SK-N-SH (cell line): ENCODE results near the gene CRK. TPM values are rescaled to one million over a fixed set of nuclear protein-coding genes. Genes with fewer than 3 reads are reported as not detected.
A peak's percentile ranks its signal among the peaks of the same experiment; 100 is the strongest.

Experiments used
- CTCF ChIA-PET: fragments of 300-600, 350-600 bp; formaldehyde crosslinking; extraction: SDS; loops from one replicate; lab custom pipeline; 2021; lab: Yijun Ruan, JAX
- POLR2A ChIA-PET: fragments of 350-600 bp; sonication (Branson Sonifier 250); formaldehyde crosslinking; extraction: SDS; loops from one replicate; lab custom pipeline; 2020; ENCODE audit warnings: antibody characterized with exemption, inconsistent platforms; lab: Yijun Ruan, JAX
- DNase-seq: peaks from one replicate; pipeline ENCODE4 v3.0.0; 2012
- H2AFZ ChIP-seq: fragments of 200-600 bp; sonication (generic); 2 replicates; pipeline ENCODE4 v1.8.1; 2016; ENCODE audit warnings: antibody characterized with exemption, mild to moderate bottlenecking, low read depth
- H3F3A ChIP-seq: fragments of 200-600 bp; sonication (generic); replicated peaks from 2 replicates; pipeline ENCODE3; 2016; ENCODE audit warnings: antibody characterized with exemption, mild to moderate bottlenecking; ENCODE audit not compliant: insufficient read depth
- H3K27ac ChIP-seq, 2 experiments: fragments of 200-500 bp in 1 of 2; fragments of 200-600 bp in 1 of 2; sonication (Bioruptor generic) in 1 of 2; sonication (generic), shearing (Covaris generic) in 1 of 2; 2 replicates each; pipeline versions ENCODE4 v1.5.1 to v1.6.1; 2014 to 2016; ENCODE audit warnings: low read depth in 2 of 2, inconsistent platforms in 1 of 2, low read length in 1 of 2, mild to moderate bottlenecking in 1 of 2, mixed read lengths in 1 of 2
- H3K27me3 ChIP-seq: fragments of 200-600 bp; sonication (generic), shearing (Covaris generic); 2 replicates; pipeline ENCODE4 v1.6.1; 2016; ENCODE audit warnings: mixed run types; ENCODE audit not compliant: insufficient read depth
- H3K36me3 ChIP-seq, 2 experiments: fragments of 200-500 bp in 1 of 2; fragments of 200-600 bp in 1 of 2; sonication (Bioruptor generic) in 1 of 2; sonication (generic) in 1 of 2; replicated peaks in 1 of 2; 2 replicates each; pipeline versions ENCODE3 to v1.5.1; 2014 to 2016; ENCODE audit warnings: low read length in 1 of 2, mild to moderate bottlenecking in 1 of 2; ENCODE audit not compliant: insufficient read depth in 2 of 2, control insufficient read depth in 1 of 2
- H3K4me1 ChIP-seq, 2 experiments: fragments of 200-500 bp in 1 of 2; fragments of 200-600 bp in 1 of 2; sonication (Bioruptor generic) in 1 of 2; sonication (generic), shearing (Covaris generic) in 1 of 2; 2 replicates each; pipeline versions ENCODE4 v1.5.1 to v1.6.1; 2014 to 2016; ENCODE audit warnings: low read depth in 1 of 2, low read length in 1 of 2, mixed run types in 1 of 2; ENCODE audit not compliant: insufficient read depth in 2 of 2, control insufficient read depth in 1 of 2
- H3K4me2 ChIP-seq: fragments of 200-600 bp; sonication (generic), shearing (Covaris generic); 2 replicates; pipeline ENCODE4 v1.6.1; 2017; ENCODE audit warnings: mixed run types
- H3K4me3 ChIP-seq, 2 experiments: fragments of 200-500 bp in 1 of 2; fragments of 200-600 bp in 1 of 2; sonication (Bioruptor generic) in 1 of 2; sonication (generic), shearing (Covaris generic) in 1 of 2; 2 replicates each; pipeline versions ENCODE4 v1.5.1 to v1.8.1; 2014 to 2016; ENCODE audit warnings: low read depth in 2 of 2, inconsistent platforms in 1 of 2, low read length in 1 of 2, mild to moderate bottlenecking in 1 of 2, mixed read lengths in 1 of 2, moderate library complexity in 1 of 2
- H3K79me2 ChIP-seq: fragments of 200-600 bp; sonication (generic); 2 replicates; pipeline ENCODE4 v1.8.1; 2017; ENCODE audit warnings: mild to moderate bottlenecking; ENCODE audit not compliant: insufficient read depth
- H3K9ac ChIP-seq: fragments of 200-600 bp; sonication (generic); 2 replicates; pipeline ENCODE4 v1.6.1; 2017; ENCODE audit warnings: mixed run types
- H3K9me2 ChIP-seq: fragments of 200-600 bp; sonication (generic); 2 replicates; pipeline ENCODE4 v1.6.1; 2017; ENCODE audit warnings: mixed run types
- H3K9me3 ChIP-seq: fragments of 200-600 bp; sonication (generic); 2 replicates; pipeline ENCODE4 v1.6.1; 2017; ENCODE audit warnings: mixed run types, mild to moderate bottlenecking, moderate library complexity
- H4K20me1 ChIP-seq: fragments of 200-600 bp; sonication (generic); 2 replicates; pipeline ENCODE4 v1.6.1; 2017; ENCODE audit warnings: mild to moderate bottlenecking, mixed run types; ENCODE audit not compliant: insufficient read depth
- EZH2phosphoT487 ChIP-seq: fragments of 200-600 bp; sonication (generic); IDR thresholded peaks from 2 replicates; pipeline ENCODE4 v1.6.1; 2017; ENCODE audit warnings: low read depth, mixed run types, mild to moderate bottlenecking, antibody characterized with exemption, moderate library complexity, borderline replicate concordance
- FOSL2 ChIP-seq: IDR thresholded peaks from 2 replicates; pipeline ENCODE4 v1.4.0; 2012; ENCODE audit warnings: low read depth, mild to moderate bottlenecking, moderate library complexity, borderline replicate concordance
- FOXJ3 ChIP-seq: sonication (generic); formaldehyde crosslinking; IDR thresholded peaks from 2 replicates; pipeline ENCODE4 v1.5.1; 2020; ENCODE audit warnings: mild to moderate bottlenecking, missing genetic modification reagents
- GABPA ChIP-seq: IDR thresholded peaks from 2 replicates; pipeline ENCODE4 v1.4.0; 2012; ENCODE audit warnings: low read depth, mild to moderate bottlenecking
- MEF2A ChIP-seq: IDR thresholded peaks from 2 replicates; pipeline ENCODE4 v1.4.0; 2012; ENCODE audit warnings: low read depth, borderline replicate concordance
- MXI1 ChIP-seq: IDR thresholded peaks from 2 replicates; pipeline ENCODE4 v1.6.1; 2012; ENCODE audit warnings: mild to moderate bottlenecking, low read depth, low read length, improper control_type of control experiment
- NFIC ChIP-seq: IDR thresholded peaks from 2 replicates; pipeline ENCODE4 v1.4.0; 2012; ENCODE audit warnings: borderline replicate concordance
- RAD21 ChIP-seq: IDR thresholded peaks from 2 replicates; pipeline ENCODE4 v1.6.1; 2012; ENCODE audit warnings: mild to moderate bottlenecking, low read length
- RCOR1 ChIP-seq: fragments of 150-350 bp; IDR thresholded peaks from 2 replicates; pipeline ENCODE4 v1.6.1; 2017; ENCODE audit warnings: antibody characterized with exemption, low read length
- RFX5 ChIP-seq: IDR thresholded peaks from 2 replicates; pipeline ENCODE4 v1.6.1; 2012; ENCODE audit warnings: mild to moderate bottlenecking, improper control_type of control experiment, low read length
- RXRA ChIP-seq: IDR thresholded peaks from 2 replicates; pipeline ENCODE4 v1.4.0; 2012; ENCODE audit warnings: low read depth, mild to moderate bottlenecking, borderline replicate concordance
- SIN3A ChIP-seq: IDR thresholded peaks from 2 replicates; pipeline ENCODE4 v1.6.1; 2012; ENCODE audit warnings: low read depth, mild to moderate bottlenecking, low read length, moderate library complexity, borderline replicate concordance
- SMC3 ChIP-seq: IDR thresholded peaks from 2 replicates; pipeline ENCODE4 v1.6.1; 2012; ENCODE audit warnings: low read depth, low read length, improper control_type of control experiment
- TCF12 ChIP-seq: IDR thresholded peaks from 2 replicates; pipeline ENCODE4 v1.4.0; 2012
- TEAD4 ChIP-seq: IDR thresholded peaks from 2 replicates; pipeline ENCODE4 v1.4.0; 2012; ENCODE audit warnings: mild to moderate bottlenecking, borderline replicate concordance; ENCODE audit not compliant: insufficient read depth
- WGBS: methylation state at CpG from one replicate; pipeline ENCODE4 v1.1.6; 2017; ENCODE audit warnings: low lambda C conversion rate; 5-methylcytosine and 5-hydroxymethylcytosine counted together
- polyA plus RNA-seq, 3 experiments: library from polyadenylated mRNA; depleted of rRNA; stranded (reverse); fragments of >200 nt; gene quantifications; 2 replicates each; pipeline ENCODE4 v1.2.3, GENCODE V29; 2012
- TF ChIP-seq, protein P1 (sequence below): IDR thresholded peaks from 2 replicates; pipeline ENCODE4 v1.4.0; 2012; ENCODE audit warnings: low read depth
- TF ChIP-seq, protein P2 (sequence below): fragments of 150-350 bp; IDR thresholded peaks from 2 replicates; pipeline ENCODE4 v1.6.1; 2017; ENCODE audit warnings: antibody characterized with exemption, low read length, low read depth, borderline replicate concordance
- TF ChIP-seq, protein P3 (sequence below): IDR thresholded peaks from 2 replicates; pipeline ENCODE4 v1.6.1; 2012; ENCODE audit warnings: mild to moderate bottlenecking, low read depth, low read length, moderate library complexity
- TF ChIP-seq, protein P4 (sequence below): IDR thresholded peaks from 2 replicates; pipeline ENCODE4 v1.4.0; 2012; ENCODE audit warnings: low read depth, borderline replicate concordance
- TF ChIP-seq, protein P5 (sequence below): fragments of 150-350 bp; IDR thresholded peaks from 2 replicates; pipeline ENCODE4 v1.6.1; 2016; ENCODE audit warnings: mild to moderate bottlenecking, low read depth, low read length

The CRK gene
- polyA plus RNA-seq, 1 of the 3 experiments (the other 2 are of a cell fraction) = 50.7 TPM

DNA sequence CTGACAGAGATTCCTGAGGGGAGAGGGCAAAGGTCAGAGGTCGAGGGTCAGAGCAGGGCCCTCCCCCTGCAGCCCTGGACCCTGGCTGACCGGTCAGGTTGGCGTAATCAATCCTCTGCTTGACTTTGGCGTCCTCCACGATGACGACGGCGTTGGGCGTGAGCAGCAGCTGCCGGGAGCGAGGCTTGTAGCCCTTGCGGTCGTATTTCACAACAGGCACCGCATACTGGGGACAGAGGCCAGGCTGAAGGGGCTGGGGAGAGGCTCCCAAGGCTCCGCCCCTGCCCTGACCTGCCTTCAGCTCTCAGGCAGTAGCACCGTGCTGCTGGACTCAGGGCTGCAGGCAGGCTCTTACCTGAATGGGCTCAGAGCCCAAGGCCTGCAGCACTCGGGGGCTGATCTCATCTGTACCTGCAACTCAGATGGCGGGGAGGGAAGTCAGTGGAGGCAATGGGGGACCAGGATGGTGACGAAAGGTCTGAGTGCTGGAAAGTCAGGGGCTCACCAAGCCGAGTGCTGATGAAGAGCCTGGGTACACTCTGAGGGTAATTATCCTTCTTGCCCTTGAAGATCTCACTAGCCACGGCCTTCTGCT, 12.0 kb upstream of the CRK start:
- H3K27me3 ChIP-seq = no peaks in the 10 kb centered on the region
- no peak for DNase-seq
- no peak overlapping the region for H3K4me2 ChIP-seq
- H3K9me3 ChIP-seq = no peaks in the 10 kb centered on the region
- H3K36me3 ChIP-seq = peaks cover 8 to 34% of the 10 kb centered on the region in 2 experiments
- 92% methylated on average over 17 of the region's 21 CpGs for WGBS
- H3K4me1 ChIP-seq = no peaks in the 10 kb centered on the region
- H3K9ac ChIP-seq = no peak overlapping the region
- ChIA-PET CTCF (no interaction called here), POLR2A (no interaction called here)
- H3K9me2 ChIP-seq = no peaks in the 10 kb centered on the region
- TF ChIP-seq FOXJ3 (no peak), EZH2phosphoT487 (no peak), RXRA (no peak), RFX5 (no peak), RAD21 (no peak), SMC3 (no peak), RCOR1 (no peak), SIN3A (no peak), MXI1 (no peak), TEAD4 (no peak)
- TF ChIP-seq, protein P1, sequence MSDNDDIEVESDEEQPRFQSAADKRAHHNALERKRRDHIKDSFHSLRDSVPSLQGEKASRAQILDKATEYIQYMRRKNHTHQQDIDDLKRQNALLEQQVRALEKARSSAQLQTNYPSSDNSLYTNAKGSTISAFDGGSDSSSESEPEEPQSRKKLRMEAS = no peak
- TF ChIP-seq, protein P2, sequence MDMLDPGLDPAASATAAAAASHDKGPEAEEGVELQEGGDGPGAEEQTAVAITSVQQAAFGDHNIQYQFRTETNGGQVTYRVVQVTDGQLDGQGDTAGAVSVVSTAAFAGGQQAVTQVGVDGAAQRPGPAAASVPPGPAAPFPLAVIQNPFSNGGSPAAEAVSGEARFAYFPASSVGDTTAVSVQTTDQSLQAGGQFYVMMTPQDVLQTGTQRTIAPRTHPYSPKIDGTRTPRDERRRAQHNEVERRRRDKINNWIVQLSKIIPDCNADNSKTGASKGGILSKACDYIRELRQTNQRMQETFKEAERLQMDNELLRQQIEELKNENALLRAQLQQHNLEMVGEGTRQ = no peak
- TF ChIP-seq, protein P3, sequence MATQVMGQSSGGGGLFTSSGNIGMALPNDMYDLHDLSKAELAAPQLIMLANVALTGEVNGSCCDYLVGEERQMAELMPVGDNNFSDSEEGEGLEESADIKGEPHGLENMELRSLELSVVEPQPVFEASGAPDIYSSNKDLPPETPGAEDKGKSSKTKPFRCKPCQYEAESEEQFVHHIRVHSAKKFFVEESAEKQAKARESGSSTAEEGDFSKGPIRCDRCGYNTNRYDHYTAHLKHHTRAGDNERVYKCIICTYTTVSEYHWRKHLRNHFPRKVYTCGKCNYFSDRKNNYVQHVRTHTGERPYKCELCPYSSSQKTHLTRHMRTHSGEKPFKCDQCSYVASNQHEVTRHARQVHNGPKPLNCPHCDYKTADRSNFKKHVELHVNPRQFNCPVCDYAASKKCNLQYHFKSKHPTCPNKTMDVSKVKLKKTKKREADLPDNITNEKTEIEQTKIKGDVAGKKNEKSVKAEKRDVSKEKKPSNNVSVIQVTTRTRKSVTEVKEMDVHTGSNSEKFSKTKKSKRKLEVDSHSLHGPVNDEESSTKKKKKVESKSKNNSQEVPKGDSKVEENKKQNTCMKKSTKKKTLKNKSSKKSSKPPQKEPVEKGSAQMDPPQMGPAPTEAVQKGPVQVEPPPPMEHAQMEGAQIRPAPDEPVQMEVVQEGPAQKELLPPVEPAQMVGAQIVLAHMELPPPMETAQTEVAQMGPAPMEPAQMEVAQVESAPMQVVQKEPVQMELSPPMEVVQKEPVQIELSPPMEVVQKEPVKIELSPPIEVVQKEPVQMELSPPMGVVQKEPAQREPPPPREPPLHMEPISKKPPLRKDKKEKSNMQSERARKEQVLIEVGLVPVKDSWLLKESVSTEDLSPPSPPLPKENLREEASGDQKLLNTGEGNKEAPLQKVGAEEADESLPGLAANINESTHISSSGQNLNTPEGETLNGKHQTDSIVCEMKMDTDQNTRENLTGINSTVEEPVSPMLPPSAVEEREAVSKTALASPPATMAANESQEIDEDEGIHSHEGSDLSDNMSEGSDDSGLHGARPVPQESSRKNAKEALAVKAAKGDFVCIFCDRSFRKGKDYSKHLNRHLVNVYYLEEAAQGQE = no peak
- H3F3A ChIP-seq = no peaks in the 10 kb centered on the region
- H2AFZ ChIP-seq = no peak overlapping the region
- H3K79me2 ChIP-seq = no peaks in the 10 kb centered on the region; the same call in 1 of the 2 replicates
- H3K4me3 ChIP-seq = no peak overlapping the region
- H3K27ac ChIP-seq = no peak overlapping the region
- H4K20me1 ChIP-seq = no peaks in the 10 kb centered on the region

DNA sequence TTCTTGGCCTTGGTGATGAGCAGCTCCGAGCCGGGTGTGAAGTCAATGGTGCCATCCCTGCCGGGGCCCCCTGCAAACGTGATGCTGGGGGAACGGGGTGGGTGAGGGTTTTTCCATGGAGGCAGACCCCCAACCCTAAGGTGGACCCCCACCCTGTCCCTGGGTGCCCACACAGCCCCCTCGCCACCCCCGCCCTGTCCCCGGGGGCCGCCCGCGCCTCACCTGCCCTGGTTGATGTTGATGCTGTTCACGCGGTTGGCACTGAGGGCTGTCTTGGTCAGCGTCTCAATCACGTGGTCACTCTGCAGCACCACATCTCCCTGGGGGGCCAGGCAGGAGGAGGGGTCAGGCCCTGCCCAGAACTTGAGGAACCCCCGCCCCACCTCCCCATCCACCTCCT, 11.2 kb upstream of the CRK start:
- Histone ChIP-seq H3K9me2 (no peaks in the 10 kb centered on the region), H3K4me3 (no peak overlapping the region), H2AFZ (no peak overlapping the region), H3K27ac (no peak overlapping the region), H3K4me2 (no peak overlapping the region), H4K20me1 (no peaks in the 10 kb centered on the region), H3K4me1 (no peaks in the 10 kb centered on the region), H3F3A (no peaks in the 10 kb centered on the region), H3K36me3 (peaks cover 8 to 30% of the 10 kb centered on the region in 2 experiments), H3K9me3 (no peaks in the 10 kb centered on the region), H3K9ac (no peak overlapping the region), H3K79me2 (no peaks in the 10 kb centered on the region; the same call in 1 of the 2 replicates), H3K27me3 (no peaks in the 10 kb centered on the region)
- CTCF ChIA-PET = no interaction called here
- POLR2A ChIA-PET = no interaction called here
- WGBS = 96% methylated on average over 5 of the region's 16 CpGs
- DNase-seq = peak; percentile 27
- TF ChIP-seq, protein P4, sequence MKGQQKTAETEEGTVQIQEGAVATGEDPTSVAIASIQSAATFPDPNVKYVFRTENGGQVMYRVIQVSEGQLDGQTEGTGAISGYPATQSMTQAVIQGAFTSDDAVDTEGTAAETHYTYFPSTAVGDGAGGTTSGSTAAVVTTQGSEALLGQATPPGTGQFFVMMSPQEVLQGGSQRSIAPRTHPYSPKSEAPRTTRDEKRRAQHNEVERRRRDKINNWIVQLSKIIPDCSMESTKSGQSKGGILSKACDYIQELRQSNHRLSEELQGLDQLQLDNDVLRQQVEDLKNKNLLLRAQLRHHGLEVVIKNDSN = no peak
- TF ChIP-seq FOXJ3 (no peak), TCF12 (no peak), MEF2A (no peak), FOSL2 (no peak), NFIC (no peak), GABPA (no peak)
- TF ChIP-seq, protein P5, sequence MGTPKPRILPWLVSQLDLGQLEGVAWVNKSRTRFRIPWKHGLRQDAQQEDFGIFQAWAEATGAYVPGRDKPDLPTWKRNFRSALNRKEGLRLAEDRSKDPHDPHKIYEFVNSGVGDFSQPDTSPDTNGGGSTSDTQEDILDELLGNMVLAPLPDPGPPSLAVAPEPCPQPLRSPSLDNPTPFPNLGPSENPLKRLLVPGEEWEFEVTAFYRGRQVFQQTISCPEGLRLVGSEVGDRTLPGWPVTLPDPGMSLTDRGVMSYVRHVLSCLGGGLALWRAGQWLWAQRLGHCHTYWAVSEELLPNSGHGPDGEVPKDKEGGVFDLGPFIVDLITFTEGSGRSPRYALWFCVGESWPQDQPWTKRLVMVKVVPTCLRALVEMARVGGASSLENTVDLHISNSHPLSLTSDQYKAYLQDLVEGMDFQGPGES = no peak
- TF ChIP-seq, protein P1 = no peak
